K562 (cell line): ENCODE data around the gene POLD2. TPM values are rescaled to one million over a fixed set of nuclear protein-coding genes. Genes with fewer than 3 reads are reported as not detected.

Experiments
- ATAC-seq: fragments of 200-7000 bp; cut with Tn5 transposase; 3 replicates; pipeline ENCODE4 v1.9.1; 2020; ENCODE audit warnings: moderate library complexity
- BruUV-seq: library from RNA; stranded (reverse); fragments of 400-500 nt; replicated peaks from 2 replicates; lab custom pipeline; 2021; lab: Mats Ljungman, UMichigan
- CTCF ChIA-PET: fragments of 300-600 bp; formaldehyde crosslinking; extraction: SDS; loops from one replicate; lab custom pipeline; 2021; ENCODE audit warnings: low intra/inter-chr PET ratio; lab: Yijun Ruan, JAX
- POLR2A ChIA-PET: fragments of 300-600, 350-650 bp; sonication (Branson Sonifier 250); formaldehyde crosslinking; extraction: SDS; loops from one replicate; lab custom pipeline; 2021; ENCODE audit warnings: antibody characterized with exemption, inconsistent platforms; lab: Yijun Ruan, JAX
- DNase-seq, 4 experiments: peaks; one replicate each; pipeline versions ENCODE4 v3.0.0 to v3.0.0-alpha.2; 2011 to 2018; ENCODE audit warnings: low spot score in 3 of 4, mixed read lengths in 3 of 4; ENCODE audit errors: extremely low read depth in 1 of 4
- FAIRE-seq: peaks from 2 replicates; lab custom pipeline; 2011; peaks lifted over from hg19 to GRCh38; lab: Jason Lieb, UNC
- H2AFZ ChIP-seq: 2 replicates; pipeline ENCODE4 v1.6.0; 2011; ENCODE audit warnings: low read depth, low read length, control low read depth, inconsistent platforms
- H3K27ac ChIP-seq: fragments of 200-600 bp; 3 replicates; pipeline ENCODE4 v1.8.0; 2011; ENCODE audit warnings: low read depth, mild to moderate bottlenecking, control low read depth, inconsistent platforms, low read length, moderate library complexity, mixed read lengths; ENCODE audit errors: extremely low read depth
- H3K27me3 ChIP-seq, 2 experiments: fragments of 300-600 bp in 1 of 2; 2 replicates in 1 of 2; 3 replicates in 1 of 2; pipeline versions ENCODE4 v1.6.0 to v1.8.0; 2011; ENCODE audit warnings: inconsistent platforms in 2 of 2, low read length in 2 of 2, mild to moderate bottlenecking in 1 of 2, mixed read lengths in 1 of 2, moderate library complexity in 1 of 2; ENCODE audit not compliant: control insufficient read depth in 2 of 2, insufficient read depth in 2 of 2
- H3K36me3 ChIP-seq: fragments of 300-600 bp; 3 replicates; pipeline ENCODE4 v1.8.0; 2011; ENCODE audit warnings: mild to moderate bottlenecking, low read length, inconsistent platforms; ENCODE audit not compliant: control insufficient read depth, insufficient read depth
- H3K4me1 ChIP-seq, 2 experiments: fragments of 200-600 bp in 1 of 2; replicated peaks in 1 of 2; 2 replicates in 1 of 2; 3 replicates in 1 of 2; pipeline versions ENCODE4 v1.5.1 to v1.8.0; 2011; ENCODE audit warnings: inconsistent platforms in 2 of 2, low read length in 2 of 2, mild to moderate bottlenecking in 1 of 2, mixed read lengths in 1 of 2, moderate library complexity in 1 of 2; ENCODE audit not compliant: control insufficient read depth in 2 of 2, insufficient read depth in 2 of 2
- H3K4me2 ChIP-seq: 2 replicates; pipeline ENCODE4 v1.6.1; 2011; ENCODE audit warnings: low read length, control low read depth, inconsistent platforms, mixed read lengths; ENCODE audit not compliant: insufficient read depth
- H3K4me3 ChIP-seq: fragments of 200-600 bp; sonication (generic), shearing (Covaris generic); 2 replicates; pipeline ENCODE4 v1.5.1; 2016; ENCODE audit warnings: control low read depth, inconsistent platforms
- H3K79me2 ChIP-seq: fragments of 200-600 bp; 3 replicates; pipeline ENCODE4 v1.8.0; 2011; ENCODE audit warnings: low read length, inconsistent platforms; ENCODE audit not compliant: control insufficient read depth, insufficient read depth
- H3K9ac ChIP-seq, 2 experiments: 2 replicates each; pipeline versions ENCODE4 v1.6.0 to v1.6.1; 2011; ENCODE audit warnings: low read depth in 2 of 2, low read length in 2 of 2, control low read depth in 1 of 2, inconsistent platforms in 1 of 2, mild to moderate bottlenecking in 1 of 2, mixed read lengths in 1 of 2; ENCODE audit not compliant: insufficient read depth in 1 of 2
- H3K9me1 ChIP-seq: one replicate; pipeline ENCODE4 v1.6.0; 2011; ENCODE audit warnings: inconsistent platforms, mild to moderate bottlenecking, low read length, moderate library complexity; ENCODE audit not compliant: control insufficient read depth, insufficient read depth
- H3K9me3 ChIP-seq: replicated peaks from 2 replicates; pipeline ENCODE4 v1.5.1; 2011; ENCODE audit warnings: low read depth, low read length, inconsistent platforms; ENCODE audit not compliant: control insufficient read depth, insufficient read depth
- H4K20me1 ChIP-seq: replicated peaks from 2 replicates; pipeline ENCODE4 v1.6.1; 2011; ENCODE audit warnings: low read length, inconsistent platforms, mixed read lengths; ENCODE audit not compliant: control insufficient read depth, insufficient read depth
- FOSL1 ChIP-seq: fragments of 200-800 bp; sonication (Bioruptor generic); conservative IDR thresholded peaks from 2 replicates; pipeline ENCODE4 v1.6.1; 2016; ENCODE audit warnings: missing genetic modification characterization, missing compliant biosample characterization
- HDGF ChIP-seq: fragments of 450-650 bp; IDR thresholded peaks from 2 replicates; pipeline ENCODE4 v1.6.1; 2016
- MYBL2 ChIP-seq, 2 experiments: fragments of 450-650 bp in 1 of 2; sonication (generic) in 1 of 2; formaldehyde crosslinking in 1 of 2; IDR thresholded peaks; 2 replicates each; pipeline versions ENCODE4 v1.6.1 to v1.8.1; 2017 to 2022; ENCODE audit warnings: borderline replicate concordance in 1 of 2, inconsistent platforms in 1 of 2, low read depth in 1 of 2, mild to moderate bottlenecking in 1 of 2, missing genetic modification reagents in 1 of 2, moderate library complexity in 1 of 2
- PML ChIP-seq: IDR thresholded peaks from 2 replicates; pipeline ENCODE4 v1.6.1; 2012; ENCODE audit warnings: low read length, inconsistent platforms
- ZNF140 ChIP-seq: fragments of 250-450 bp; sonication (Bioruptor Pico); IDR thresholded peaks from 2 replicates; pipeline ENCODE4 v1.8.0; 2021; ENCODE audit warnings: moderate library complexity, mild to moderate bottlenecking, inconsistent platforms
- WGBS: fragments of 100-300 bp; shearing (Covaris generic); methylation state at CpG from one replicate; pipeline ENCODE4 v1.1.6; 2016; ENCODE audit warnings: low coverage, mixed read lengths; ENCODE audit not compliant: insufficient coverage; ENCODE audit errors: missing lambda C conversion rate; 5-methylcytosine and 5-hydroxymethylcytosine counted together
- in situ Hi-C: fragments of 300-500 bp; cut with MboI; formaldehyde crosslinking; loops from 4 replicates; pipeline ENCODE4 v1.15.0; 2018; ENCODE audit warnings: inconsistent platforms, mixed read lengths
- intact Hi-C: fragments of 100-400 bp; cut with micrococcal nuclease; formaldehyde crosslinking; loops from 2 replicates; pipeline ENCODE4 v1.14.2; 2022
- polyA plus RNA-seq, 8 experiments: library from polyadenylated mRNA; depleted of rRNA in 4 of 8; stranded (reverse) in 5 of 8; unstranded in 3 of 8; fragments of >200 nt; fragmentation: Nextera tagmentation in 2 of 8; fragmentation: Illumina TruSeq in 1 of 8; extraction: Ambion mirVana in 2 of 8; extraction: Trizol in 1 of 8; gene quantifications; 2 replicates each; pipeline versions ENCODE4 v1.2.1 to v1.2.3, GENCODE V29; 2011 to 2014; ENCODE audit warnings: inconsistent platforms in 1 of 8, missing spikeins in 1 of 8
- total RNA-seq, 7 experiments: library from RNA; depleted of rRNA in 6 of 7; stranded (reverse); fragments of >200 nt in 6 of 7; fragmentation: Illumina TruSeq in 2 of 7; extraction: Trizol in 2 of 7; gene quantifications; 2 replicates each; pipeline versions ENCODE4 v1.2.1 to v1.2.3, GENCODE V29; 2011 to 2021; ENCODE audit warnings: low replicate concordance in 1 of 7
- TF ChIP-seq, protein P1 (sequence below): IDR thresholded peaks from 3 replicates; pipeline ENCODE4 v1.6.1; 2011; ENCODE audit warnings: borderline replicate concordance, mild to moderate bottlenecking, moderate library complexity; ENCODE audit not compliant: insufficient read length; ENCODE audit errors: extremely low read depth
- TF ChIP-seq, protein P2 (sequence below): fragments of 450-650 bp; IDR thresholded peaks from 2 replicates; pipeline ENCODE4 v1.6.1; 2016; ENCODE audit warnings: antibody characterized with exemption

The POLD2 gene
- total and polyA plus RNA-seq, 9 of the 15 experiments (the other 6 are each of a cell fraction or from before 2014, with no cell fraction given): 29.7 to 259 (median 225) TPM

DNA sequence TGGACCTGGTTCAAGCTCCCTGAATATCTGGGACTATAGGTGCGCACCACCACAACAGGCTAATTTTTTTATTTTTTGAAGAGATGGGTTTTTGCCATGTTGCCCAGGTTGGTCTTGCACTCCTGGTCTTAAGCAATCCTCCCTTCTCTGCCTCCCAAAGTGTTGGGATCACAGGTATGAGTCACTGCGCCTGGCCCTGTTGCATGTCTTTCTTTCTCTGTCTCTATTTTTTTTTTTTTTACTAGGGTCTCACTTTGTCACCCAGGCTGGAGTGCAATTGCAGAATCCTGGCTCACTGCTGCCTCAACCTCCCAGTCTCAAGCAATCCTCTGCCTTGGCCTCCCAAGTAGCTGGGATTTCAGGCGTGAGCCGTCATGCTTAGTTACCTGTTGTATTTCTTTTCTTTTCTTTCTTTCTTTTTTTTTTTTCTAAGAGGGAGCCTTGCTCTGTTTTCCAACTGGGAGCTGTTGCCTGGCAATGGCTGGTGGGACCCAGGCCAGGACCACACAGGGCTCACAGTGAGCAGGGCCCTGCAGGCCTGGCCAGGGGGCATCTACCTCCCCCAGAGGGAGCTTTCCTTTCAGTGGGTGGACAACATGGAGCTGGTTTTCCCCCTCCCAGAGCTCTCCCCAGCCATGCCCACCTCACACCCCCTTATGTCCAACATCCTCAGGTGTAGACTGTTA is 11.7 kb upstream of the POLD2 start:
- POLR2A ChIA-PET: interaction anchor here (0.6 to 1.1 kb wide), 2 partner anchors 9 to 12 kb away, joined by 3 read pairs; no protein-coding TSS in a partner anchor
- 63% methylated on average over 1 of the region's 4 CpGs for WGBS
- no TSS peak for BruUV-seq

DNA sequence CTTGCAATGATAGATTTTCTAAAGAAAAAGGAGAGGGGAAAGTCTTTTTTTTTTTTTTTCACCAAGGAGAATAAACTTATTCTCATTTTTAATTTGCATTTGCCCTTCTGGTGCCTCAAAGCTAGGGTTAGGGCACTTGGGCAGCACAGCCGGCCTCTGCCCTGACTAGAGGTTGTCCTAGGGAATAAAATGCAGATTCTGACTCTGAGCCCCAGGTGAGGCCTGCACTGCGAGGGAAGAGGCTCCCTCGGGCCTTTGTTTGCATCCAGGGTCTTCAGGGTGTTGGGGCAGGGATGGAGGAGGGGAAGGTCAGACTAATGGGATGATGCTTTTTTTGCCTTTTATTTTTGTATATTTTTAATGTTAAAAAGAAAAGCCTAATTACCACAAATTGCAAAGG is 9.9 kb upstream of the POLD2 start:
- WGBS: 10% methylated on average over 3 of the region's 3 CpGs
- Histone ChIP-seq H3K9ac (no peak overlapping the region), H3K27me3 (no peaks in the 10 kb centered on the region), H3K36me3 (no peaks in the 10 kb centered on the region), H3K4me1 (peaks cover 0 to 6% of the 10 kb centered on the region in 2 experiments; a peak in 1 of 5 replicates), H3K4me2 (no peak overlapping the region), H3K79me2 (no peaks in the 10 kb centered on the region), H3K27ac (no peak overlapping the region), H4K20me1 (no peaks in the 10 kb centered on the region), H3K9me3 (no peaks in the 10 kb centered on the region), H3K9me1 (no peaks in the 10 kb centered on the region), H3K4me3 (no peak overlapping the region), H2AFZ (no peak overlapping the region)
- CTCF ChIA-PET: no interaction called here
- in situ Hi-C loops (no loop called here), intact Hi-C loops (no loop called here)
- POLR2A ChIA-PET: interaction anchor here (1.0 to 1.1 kb wide), 2 partner anchors 8 to 9 kb away, joined by 3 read pairs; partner anchors contain the start of gene MYL7
- no peak for DNase-seq
- no peak for FAIRE-seq
- no TSS peak for BruUV-seq
- no peak for ATAC-seq
- no peak for TF ChIP-seq PML
- no peak for TF ChIP-seq MYBL2 (IDR thresholded peaks at IDR 0.05; ENCODE audit: low read depth)
- TF ChIP-seq MYBL2 (CRISPR knock-in tag; IDR thresholded peaks at IDR 0.05; ENCODE audit: borderline replicate concordance): no peak
- no peak for TF ChIP-seq HDGF
- TF ChIP-seq ZNF140: no peak
- TF ChIP-seq, protein P1, sequence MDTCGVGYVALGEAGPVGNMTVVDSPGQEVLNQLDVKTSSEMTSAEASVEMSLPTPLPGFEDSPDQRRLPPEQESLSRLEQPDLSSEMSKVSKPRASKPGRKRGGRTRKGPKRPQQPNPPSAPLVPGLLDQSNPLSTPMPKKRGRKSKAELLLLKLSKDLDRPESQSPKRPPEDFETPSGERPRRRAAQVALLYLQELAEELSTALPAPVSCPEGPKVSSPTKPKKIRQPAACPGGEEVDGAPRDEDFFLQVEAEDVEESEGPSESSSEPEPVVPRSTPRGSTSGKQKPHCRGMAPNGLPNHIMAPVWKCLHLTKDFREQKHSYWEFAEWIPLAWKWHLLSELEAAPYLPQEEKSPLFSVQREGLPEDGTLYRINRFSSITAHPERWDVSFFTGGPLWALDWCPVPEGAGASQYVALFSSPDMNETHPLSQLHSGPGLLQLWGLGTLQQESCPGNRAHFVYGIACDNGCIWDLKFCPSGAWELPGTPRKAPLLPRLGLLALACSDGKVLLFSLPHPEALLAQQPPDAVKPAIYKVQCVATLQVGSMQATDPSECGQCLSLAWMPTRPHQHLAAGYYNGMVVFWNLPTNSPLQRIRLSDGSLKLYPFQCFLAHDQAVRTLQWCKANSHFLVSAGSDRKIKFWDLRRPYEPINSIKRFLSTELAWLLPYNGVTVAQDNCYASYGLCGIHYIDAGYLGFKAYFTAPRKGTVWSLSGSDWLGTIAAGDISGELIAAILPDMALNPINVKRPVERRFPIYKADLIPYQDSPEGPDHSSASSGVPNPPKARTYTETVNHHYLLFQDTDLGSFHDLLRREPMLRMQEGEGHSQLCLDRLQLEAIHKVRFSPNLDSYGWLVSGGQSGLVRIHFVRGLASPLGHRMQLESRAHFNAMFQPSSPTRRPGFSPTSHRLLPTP: no peak

More for the DNA sequence above, 11.7 kb upstream of the POLD2 start:
- Histone ChIP-seq H3K36me3 (no peaks in the 10 kb centered on the region), H3K79me2 (no peaks in the 10 kb centered on the region), H3K27ac (no peak overlapping the region), H3K27me3 (no peaks in the 10 kb centered on the region), H4K20me1 (no peaks in the 10 kb centered on the region; the same call in 1 of the 2 replicates), H3K9me1 (no peaks in the 10 kb centered on the region), H3K9ac (no peak overlapping the region), H3K9me3 (no peaks in the 10 kb centered on the region), H3K4me1 (peaks cover 0 to 11% of the 10 kb centered on the region in 2 experiments; a peak in 1 of 5 replicates), H2AFZ (no peak overlapping the region), H3K4me2 (no peak overlapping the region), H3K4me3 (no peak overlapping the region)
- TF ChIP-seq, protein P2, sequence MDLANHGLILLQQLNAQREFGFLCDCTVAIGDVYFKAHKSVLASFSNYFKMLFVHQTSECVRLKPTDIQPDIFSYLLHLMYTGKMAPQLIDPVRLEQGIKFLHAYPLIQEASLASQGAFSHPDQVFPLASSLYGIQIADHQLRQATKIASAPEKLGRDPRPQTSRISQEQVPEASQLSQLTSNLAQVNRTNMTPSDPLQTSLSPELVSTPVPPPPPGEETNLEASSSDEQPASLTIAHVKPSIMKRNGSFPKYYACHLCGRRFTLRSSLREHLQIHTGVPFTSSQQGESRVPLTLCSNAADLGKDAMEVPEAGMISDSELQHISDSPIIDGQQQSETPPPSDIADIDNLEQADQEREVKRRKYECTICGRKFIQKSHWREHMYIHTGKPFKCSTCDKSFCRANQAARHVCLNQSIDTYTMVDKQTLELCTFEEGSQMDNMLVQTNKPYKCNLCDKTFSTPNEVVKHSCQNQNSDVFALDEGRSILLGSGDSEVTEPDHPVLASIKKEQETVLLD: no peak
- 0 out of 2 replicates have a peak, but pooled peaks have one; percentile 16 for TF ChIP-seq FOSL1
- no peak for ATAC-seq
- no peak for DNase-seq
- CTCF ChIA-PET: no interaction called here
- in situ Hi-C loops: no loop called here
- FAIRE-seq: no peak
- intact Hi-C loops: no loop called here
